Breast epithelium (tissue), 3 donors: ENCODE measurements around the gene CNOT1.
"Not testable (repeated sequence)": the region's sequence is repeated elsewhere in the genome, so short reads cannot be mapped to it uniquely, and the experiment has no call there.

Experiments
- POLR2A ChIP-seq: fragments of 450-650 bp; IDR thresholded peaks from one replicate; pipeline ENCODE4 v1.6.1; 2016; ENCODE audit warnings: antibody characterized with exemption, mild to moderate bottlenecking, moderate library complexity
- POLR2AphosphoS5 ChIP-seq, 3 donors: sonication (generic); formaldehyde crosslinking; IDR thresholded peaks; one replicate each; pipeline ENCODE4 v1.6.1; 2017; ENCODE audit warnings: antibody characterized with exemption in 3 of 3
- TF ChIP-seq, protein P1 (sequence below), 3 donors: fragments of 450-650 bp; IDR thresholded peaks; one replicate each; pipeline ENCODE4 v1.5.1; 2016 to 2017; ENCODE audit warnings: antibody characterized with exemption in 3 of 3, mild to moderate bottlenecking in 3 of 3, moderate library complexity in 3 of 3

DNA sequence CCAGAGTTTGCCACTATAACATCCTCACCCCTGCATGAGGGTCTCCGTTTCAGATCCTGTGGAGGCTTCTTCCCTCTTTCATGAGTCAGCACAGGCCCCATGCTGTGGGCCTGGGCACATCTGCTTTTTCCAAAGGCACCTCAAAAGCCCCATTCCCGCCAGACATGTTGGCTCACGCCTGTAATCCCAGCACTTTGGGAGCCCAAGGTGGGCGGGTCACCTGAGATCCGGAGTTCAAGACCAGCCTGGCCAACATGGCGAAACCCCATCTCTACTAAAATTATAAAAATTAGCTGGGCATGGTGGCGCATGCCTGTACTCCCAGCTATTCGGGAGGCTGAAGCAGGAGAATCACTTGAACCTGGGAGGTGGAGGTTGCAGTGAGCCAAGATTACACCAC is 139.1 kb downstream of the CNOT1 start:
- TF ChIP-seq, protein P1, sequence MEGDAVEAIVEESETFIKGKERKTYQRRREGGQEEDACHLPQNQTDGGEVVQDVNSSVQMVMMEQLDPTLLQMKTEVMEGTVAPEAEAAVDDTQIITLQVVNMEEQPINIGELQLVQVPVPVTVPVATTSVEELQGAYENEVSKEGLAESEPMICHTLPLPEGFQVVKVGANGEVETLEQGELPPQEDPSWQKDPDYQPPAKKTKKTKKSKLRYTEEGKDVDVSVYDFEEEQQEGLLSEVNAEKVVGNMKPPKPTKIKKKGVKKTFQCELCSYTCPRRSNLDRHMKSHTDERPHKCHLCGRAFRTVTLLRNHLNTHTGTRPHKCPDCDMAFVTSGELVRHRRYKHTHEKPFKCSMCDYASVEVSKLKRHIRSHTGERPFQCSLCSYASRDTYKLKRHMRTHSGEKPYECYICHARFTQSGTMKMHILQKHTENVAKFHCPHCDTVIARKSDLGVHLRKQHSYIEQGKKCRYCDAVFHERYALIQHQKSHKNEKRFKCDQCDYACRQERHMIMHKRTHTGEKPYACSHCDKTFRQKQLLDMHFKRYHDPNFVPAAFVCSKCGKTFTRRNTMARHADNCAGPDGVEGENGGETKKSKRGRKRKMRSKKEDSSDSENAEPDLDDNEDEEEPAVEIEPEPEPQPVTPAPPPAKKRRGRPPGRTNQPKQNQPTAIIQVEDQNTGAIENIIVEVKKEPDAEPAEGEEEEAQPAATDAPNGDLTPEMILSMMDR (IDR thresholded peaks at IDR 0.05) = not testable (repeated sequence)
- not testable (repeated sequence) for TF ChIP-seq POLR2A; POLR2AphosphoS5 (IDR thresholded peaks at IDR 0.05)
